ENCODE results near the gene TRIM34.
"Not testable (repeated sequence)": the region's sequence is repeated elsewhere in the genome, so short reads cannot be mapped to it uniquely, and the experiment has no call there.

- TF ChIP-seq CTCF (IDR thresholded peaks at IDR 0.05); POLR2A (IDR thresholded peaks at IDR 0.05; ENCODE audit: low read length); RFX5 (IDR thresholded peaks at IDR 0.05); CEBPB (IDR thresholded peaks at IDR 0.05); CHD4 (IDR thresholded peaks at IDR 0.05; ENCODE audit: borderline replicate concordance); RARB (CRISPR knock-in tag; IDR thresholded peaks at IDR 0.05); JUNB (IDR thresholded peaks at IDR 0.05); PBX3 (IDR thresholded peaks at IDR 0.05); REST (IDR thresholded peaks at IDR 0.05); ZC3H11A (IDR thresholded peaks at IDR 0.05); CBX2 (IDR thresholded peaks at IDR 0.05; ENCODE audit: borderline replicate concordance, low read depth); POLR2AphosphoS2 (conservative IDR thresholded peaks at IDR 0.05; ENCODE audit: low read length); MYC (IDR thresholded peaks at IDR 0.05; ENCODE audit: borderline replicate concordance, low read length); RAD21 (conservative IDR thresholded peaks at IDR 0.05 in 1 of 2, IDR thresholded peaks at IDR 0.05 in 1 of 2): not testable (repeated sequence)
These were observed 40.3 kb upstream of the TRIM34 start for GRCh38 chr11:5584458-5584857.
